ENCODE results near the gene RBBP5.

The RBBP5 gene

GRCh38 chr1:205074513-205074912, 47.3 kb downstream of the RBBP5 start:
- DNase-seq (ENCODE audit: low read depth), result no peak

- no peak for DNase-seq (ENCODE audit: low read depth)
Measured at GRCh38 chr1:205074084-205074483, 47.7 kb downstream of the RBBP5 start.

DNA sequence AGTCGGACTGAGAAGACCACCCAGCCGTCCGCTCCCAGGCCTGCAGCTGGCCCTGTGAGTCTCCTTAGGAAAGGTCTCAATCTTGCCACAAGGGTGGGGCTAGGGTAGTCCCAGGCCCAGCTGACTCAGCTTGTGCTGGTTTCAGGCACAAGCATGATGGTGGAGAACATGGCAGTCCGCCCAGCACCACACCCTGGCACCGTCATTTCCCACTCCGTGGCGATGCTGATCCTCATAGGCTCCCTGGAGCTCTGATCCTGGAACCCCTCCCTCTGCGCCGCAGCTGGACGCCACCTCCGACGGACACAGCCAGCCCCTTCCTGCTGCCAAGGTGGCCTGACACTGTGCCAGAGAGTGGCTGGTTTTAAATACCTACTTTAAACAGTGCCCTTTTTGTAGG, 48.3 kb downstream of the RBBP5 start:
- no peak for DNase-seq (ENCODE audit: low read depth)

DNA sequence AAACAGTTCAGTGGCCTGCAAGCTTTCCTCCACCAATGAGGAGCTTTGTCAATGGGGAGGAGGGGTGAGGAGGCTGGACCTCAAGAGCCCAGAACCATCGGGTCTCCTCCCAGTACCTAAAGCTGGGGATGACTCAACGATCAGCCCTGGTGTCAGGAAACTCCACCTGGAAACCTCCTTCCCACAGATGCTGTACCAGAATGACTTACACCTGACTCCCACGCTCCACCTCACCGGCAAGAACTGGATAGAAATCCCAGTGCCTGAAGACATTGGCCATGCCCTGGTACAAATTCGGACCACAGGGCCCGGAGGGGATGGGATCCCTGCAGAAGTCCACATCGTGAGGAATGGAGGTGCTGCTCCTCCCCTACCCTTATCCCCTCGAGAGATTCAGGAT, 48.9 kb downstream of the RBBP5 start:
- DNase-seq (ENCODE audit: low read depth), result no peak

DNA sequence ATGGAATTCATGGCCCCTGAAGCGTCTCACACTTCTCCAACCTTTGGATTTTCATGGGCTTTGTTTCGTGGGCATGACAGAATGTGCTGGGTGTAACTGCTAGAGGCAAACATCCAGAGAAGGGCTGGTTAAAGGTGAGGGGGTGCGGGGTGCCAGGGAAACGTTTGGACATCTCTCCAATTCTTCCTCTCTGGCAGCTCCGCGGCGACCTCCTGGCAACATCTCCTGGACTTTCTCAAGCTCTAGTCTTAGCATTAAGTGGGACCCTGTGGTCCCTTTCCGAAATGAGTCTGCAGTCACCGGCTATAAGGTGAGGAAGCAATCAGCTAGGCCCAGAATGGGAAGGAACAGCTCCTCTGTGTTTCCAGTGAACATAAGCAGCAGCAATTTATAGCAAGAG, 49.5 kb downstream of the RBBP5 start:
- no peak for DNase-seq (ENCODE audit: low read depth)

- no peak for DNase-seq (ENCODE audit: low read depth)
Measured at GRCh38 chr1:205071801-205072200, 50.0 kb downstream of the RBBP5 start.

GRCh38 chr1:205071028-205071409, 50.8 kb downstream of the RBBP5 start:
- DNase-seq (ENCODE audit: low read depth), result no peak

GRCh38 chr1:205069371-205070125, 52.2 kb downstream of the RBBP5 start:
- no peak for DNase-seq (ENCODE audit: low read depth)

- DNase-seq (ENCODE audit: low read depth), result no peak
Measured at GRCh38 chr1:205068457-205069040, 53.2 kb downstream of the RBBP5 start.

GRCh38 chr1:205068001-205068400, 53.8 kb downstream of the RBBP5 start:
- DNase-seq (ENCODE audit: low read depth), result no peak

DNA sequence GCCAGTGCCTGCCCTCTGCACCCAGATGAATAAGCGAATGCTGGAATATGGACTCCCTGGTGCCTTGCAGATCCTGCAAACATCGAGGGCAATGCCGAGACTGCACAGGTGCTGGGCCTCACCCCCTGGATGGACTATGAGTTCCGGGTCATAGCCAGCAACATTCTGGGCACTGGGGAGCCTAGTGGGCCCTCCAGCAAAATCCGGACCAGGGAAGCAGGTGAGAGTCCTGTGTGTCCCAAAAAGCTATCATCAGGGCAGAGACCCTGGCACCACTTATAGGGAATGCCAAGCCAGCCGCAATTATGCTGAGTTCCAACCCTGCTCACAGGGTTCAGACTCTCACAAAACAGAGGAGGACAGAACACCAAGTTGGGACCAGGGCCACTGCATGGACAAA, 54.7 kb downstream of the RBBP5 start:
- DNase-seq (ENCODE audit: low read depth), result no peak

DNA sequence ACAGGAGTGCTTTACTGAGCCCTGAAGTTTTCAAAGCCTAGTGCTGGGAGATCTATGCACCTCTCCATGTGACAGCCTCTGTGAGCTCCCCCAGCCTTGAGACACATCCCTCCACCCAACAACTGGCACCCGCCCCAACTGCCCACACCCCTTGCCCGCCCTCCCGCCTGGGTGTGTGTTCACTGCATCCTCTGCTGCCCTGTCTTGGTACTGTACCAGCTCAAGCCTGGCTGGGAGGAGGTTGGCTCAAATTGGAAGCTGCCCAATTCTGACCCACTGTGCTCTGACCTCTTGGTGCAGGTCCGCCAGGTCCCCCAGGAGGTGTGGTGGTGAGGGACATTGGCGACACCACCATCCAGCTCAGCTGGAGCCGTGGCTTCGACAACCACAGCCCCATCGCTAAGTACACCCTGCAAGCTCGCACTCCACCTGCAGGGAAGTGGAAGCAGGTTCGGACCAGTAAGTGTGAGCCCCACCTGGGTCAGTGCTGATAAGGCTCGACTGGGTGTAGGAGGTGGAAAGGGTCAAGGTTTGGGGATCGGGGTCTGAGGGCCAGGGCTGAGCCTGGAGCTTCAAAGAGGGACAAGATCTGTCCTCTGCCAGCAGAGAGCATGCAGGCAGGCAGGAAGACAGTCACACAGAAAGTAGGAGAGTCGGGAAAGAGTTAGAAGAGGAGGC, 55.5 kb downstream of the RBBP5 start:
- DNase-seq (ENCODE audit: low read depth), result no peak

GRCh38 chr1:205065666-205066065, 56.1 kb downstream of the RBBP5 start:
- DNase-seq (ENCODE audit: low read depth), result no peak

DNA sequence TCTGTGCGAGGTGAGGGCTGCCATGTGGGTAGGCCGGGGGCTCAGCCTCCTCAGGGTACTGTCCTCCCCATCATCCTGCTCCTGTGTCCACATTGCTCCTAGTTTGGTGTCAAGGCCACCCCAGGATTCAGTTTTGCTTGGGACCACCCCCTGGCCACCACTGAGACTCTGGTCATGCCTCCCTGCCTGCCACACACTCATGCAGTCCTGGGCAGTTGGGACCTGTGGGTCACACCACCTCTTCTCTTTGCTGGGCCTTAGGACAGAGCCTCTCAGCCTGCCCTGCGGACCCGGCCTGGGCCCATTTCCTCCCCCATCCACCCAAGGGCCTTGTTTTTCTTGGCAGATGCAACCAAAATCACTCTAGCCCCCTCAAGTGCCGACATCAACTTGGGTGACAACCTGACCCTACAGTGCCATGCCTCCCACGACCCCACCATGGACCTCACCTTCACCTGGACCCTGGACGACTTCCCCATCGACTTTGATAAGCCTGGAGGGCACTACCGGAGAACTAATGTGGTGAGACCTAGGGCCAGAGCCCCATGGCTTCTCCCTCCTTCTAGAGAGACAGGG, 56.9 kb downstream of the RBBP5 start:
- DNase-seq (ENCODE audit: low read depth), result no peak

DNA sequence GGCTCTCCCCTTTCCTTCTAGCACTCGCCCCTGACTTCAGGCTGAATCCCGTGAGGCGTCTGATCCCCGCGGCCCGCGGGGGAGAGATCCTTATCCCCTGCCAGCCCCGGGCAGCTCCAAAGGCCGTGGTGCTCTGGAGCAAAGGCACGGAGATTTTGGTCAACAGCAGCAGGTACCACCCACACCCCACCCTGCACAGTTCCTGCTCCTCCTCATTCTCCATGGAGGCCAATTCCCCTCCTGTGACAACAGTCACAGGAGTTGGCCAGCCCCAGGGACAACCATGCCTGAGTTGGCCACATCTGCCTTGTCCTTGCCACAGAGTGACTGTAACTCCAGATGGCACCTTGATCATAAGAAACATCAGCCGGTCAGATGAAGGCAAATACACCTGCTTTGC, 57.5 kb downstream of the RBBP5 start:
- no peak for DNase-seq (ENCODE audit: low read depth)

- DNase-seq (ENCODE audit: low read depth), result no peak
Measured at GRCh38 chr1:205062895-205063294, 58.9 kb downstream of the RBBP5 start.

GRCh38 chr1:205062319-205062718, 59.5 kb downstream of the RBBP5 start:
- no peak for DNase-seq (ENCODE audit: low read depth)

GRCh38 chr1:205061665-205062069, 60.1 kb downstream of the RBBP5 start:
- no peak for DNase-seq (ENCODE audit: low read depth)

DNA sequence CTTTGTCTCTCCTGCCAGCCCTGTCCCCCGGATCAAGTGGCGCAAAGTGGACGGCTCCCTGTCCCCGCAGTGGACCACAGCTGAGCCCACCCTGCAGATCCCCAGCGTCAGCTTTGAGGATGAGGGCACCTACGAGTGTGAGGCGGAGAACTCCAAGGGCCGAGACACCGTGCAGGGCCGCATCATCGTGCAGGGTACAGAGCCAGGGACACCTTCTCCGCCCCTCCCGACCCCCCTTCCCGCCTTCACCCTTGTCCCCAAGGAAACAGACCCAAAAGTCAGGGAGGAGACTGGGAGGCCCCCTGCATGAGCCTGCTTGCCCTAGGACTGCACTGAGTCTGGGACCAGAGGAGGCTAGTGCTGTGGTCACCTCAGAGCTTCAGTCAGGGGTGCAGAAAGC, 60.6 kb downstream of the RBBP5 start:
- no peak for DNase-seq (ENCODE audit: low read depth)

GRCh38 chr1:205060746-205061145, 61.0 kb downstream of the RBBP5 start:
- no peak for DNase-seq (ENCODE audit: low read depth)

DNA sequence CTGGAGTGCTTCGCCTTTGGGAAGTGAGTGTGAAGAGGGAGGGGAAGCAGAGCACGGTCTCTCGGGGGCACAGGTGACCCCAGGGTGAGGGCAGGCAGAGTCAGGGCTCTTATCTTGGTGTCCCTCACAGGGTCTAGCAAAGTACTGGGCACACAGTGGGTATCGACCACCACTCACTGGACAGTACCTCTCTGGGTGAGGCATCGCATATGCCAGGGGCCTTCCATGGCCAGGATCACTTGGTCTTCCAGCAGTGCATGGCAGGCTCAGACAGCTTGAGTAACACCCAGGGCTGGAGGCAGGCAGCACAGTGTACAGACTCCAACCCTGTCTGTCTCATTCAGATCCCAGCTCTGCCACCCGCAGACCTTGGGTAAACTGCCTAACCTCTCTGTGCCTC, 62.1 kb downstream of the RBBP5 start:
- no peak for DNase-seq (ENCODE audit: low read depth)

GRCh38 chr1:205058853-205059252, 62.9 kb downstream of the RBBP5 start:
- DNase-seq (ENCODE audit: low read depth), result no peak

All from non-pigmented ciliary epithelial cell (primary cell).